Mucosa of descending colon (tissue), 3 donors: ENCODE results near the gene HTT. TPM values are rescaled to one million over a fixed set of nuclear protein-coding genes. Genes with fewer than 3 reads are reported as not detected.

Experiments used
- ATAC-seq: fragments of 200-7000 bp; cut with Tn5 transposase; one replicate; pipeline ENCODE4 v1.9.1; 2020; ENCODE audit warnings: mild to moderate bottlenecking, moderate library complexity
- DNase-seq, 3 donors: peaks; one replicate each; pipeline ENCODE4 v3.0.0-alpha.2; 2020
- H3K36me3 ChIP-seq: fragments of 200-600 bp; one replicate; pipeline ENCODE4 v1.8.0; 2021; ENCODE audit warnings: low read depth, mild to moderate bottlenecking
- H3K4me1 ChIP-seq: fragments of 200-600 bp; one replicate; pipeline ENCODE4 v1.8.0; 2021; ENCODE audit warnings: low read depth, mild to moderate bottlenecking
- H3K4me3 ChIP-seq: fragments of 200-600 bp; one replicate; pipeline ENCODE4 v1.8.0; 2021; ENCODE audit warnings: mild to moderate bottlenecking
- H3K9me3 ChIP-seq: fragments of 200-600 bp; one replicate; pipeline ENCODE4 v1.8.0; 2021; ENCODE audit warnings: mild to moderate bottlenecking
- intact Hi-C, 2 donors: fragments of 100-400 bp; cut with DNase I in 1 of 2; cut with micrococcal nuclease in 1 of 2; formaldehyde crosslinking; loops; one replicate each; pipeline versions ENCODE4 v1.11.0 to v1.11.1; 2022; cut with DNase I, micrococcal nuclease
- total RNA-seq, 3 donors: library from RNA; stranded (reverse); fragmentation: NEBNext Ultra II Directional in 2 of 3; extraction: Animal tissue kit (Norgen Biotek cat#: 25700) in 2 of 3; gene quantifications; one replicate each; pipeline versions ENCODE4 v1.2.1 to v1.2.4, GENCODE V29; 2021 to 2023
- TF ChIP-seq, protein P1 (sequence below): fragments of 200-600 bp; IDR thresholded peaks from one replicate; pipeline ENCODE4 v1.8.0; 2022; ENCODE audit warnings: antibody characterized with exemption, mild to moderate bottlenecking
- donor health status: DM: no; HTN: no; CAD: no; lungs with moderate emphysema.
- donor health status: DM: no; HTN: no; CAD: no.
- donor health status: DM: no; HTN: yes; CAD: no.

The HTT gene
- total RNA-seq, 3 donors from 2014 or later: 51.3 to 71.8 (median 67.5) TPM

DNA sequence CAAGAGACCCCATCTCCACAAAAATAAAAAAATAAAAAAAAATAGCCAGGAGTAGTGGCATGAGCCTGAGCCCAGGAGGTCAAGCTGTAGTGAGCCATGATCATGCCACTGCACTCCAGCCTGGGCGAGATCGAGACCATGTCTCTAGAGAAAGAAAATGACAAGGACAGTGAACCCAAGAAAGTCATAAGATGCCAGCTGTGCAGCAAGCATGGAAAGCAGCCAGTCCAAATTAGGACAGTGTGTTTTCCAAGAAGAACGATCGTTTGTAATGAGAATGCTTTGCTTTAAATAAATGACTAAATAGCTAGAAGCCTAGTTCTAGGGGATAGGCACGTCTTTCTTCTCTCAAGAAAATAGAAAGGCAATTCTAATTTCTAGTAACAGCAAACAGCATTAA, 116.1 kb downstream of the HTT start:
- no peaks in the 10 kb centered on the region for H3K9me3 ChIP-seq
- no peaks in the 10 kb centered on the region for H3K36me3 ChIP-seq
- no peaks in the 10 kb centered on the region for H3K4me1 ChIP-seq
- DNase-seq (no peak), ATAC-seq (no peak)
- intact Hi-C loops: no loop called here
- H3K4me3 ChIP-seq: no peak overlapping the region
- TF ChIP-seq, protein P1, sequence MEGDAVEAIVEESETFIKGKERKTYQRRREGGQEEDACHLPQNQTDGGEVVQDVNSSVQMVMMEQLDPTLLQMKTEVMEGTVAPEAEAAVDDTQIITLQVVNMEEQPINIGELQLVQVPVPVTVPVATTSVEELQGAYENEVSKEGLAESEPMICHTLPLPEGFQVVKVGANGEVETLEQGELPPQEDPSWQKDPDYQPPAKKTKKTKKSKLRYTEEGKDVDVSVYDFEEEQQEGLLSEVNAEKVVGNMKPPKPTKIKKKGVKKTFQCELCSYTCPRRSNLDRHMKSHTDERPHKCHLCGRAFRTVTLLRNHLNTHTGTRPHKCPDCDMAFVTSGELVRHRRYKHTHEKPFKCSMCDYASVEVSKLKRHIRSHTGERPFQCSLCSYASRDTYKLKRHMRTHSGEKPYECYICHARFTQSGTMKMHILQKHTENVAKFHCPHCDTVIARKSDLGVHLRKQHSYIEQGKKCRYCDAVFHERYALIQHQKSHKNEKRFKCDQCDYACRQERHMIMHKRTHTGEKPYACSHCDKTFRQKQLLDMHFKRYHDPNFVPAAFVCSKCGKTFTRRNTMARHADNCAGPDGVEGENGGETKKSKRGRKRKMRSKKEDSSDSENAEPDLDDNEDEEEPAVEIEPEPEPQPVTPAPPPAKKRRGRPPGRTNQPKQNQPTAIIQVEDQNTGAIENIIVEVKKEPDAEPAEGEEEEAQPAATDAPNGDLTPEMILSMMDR: no peak

DNA sequence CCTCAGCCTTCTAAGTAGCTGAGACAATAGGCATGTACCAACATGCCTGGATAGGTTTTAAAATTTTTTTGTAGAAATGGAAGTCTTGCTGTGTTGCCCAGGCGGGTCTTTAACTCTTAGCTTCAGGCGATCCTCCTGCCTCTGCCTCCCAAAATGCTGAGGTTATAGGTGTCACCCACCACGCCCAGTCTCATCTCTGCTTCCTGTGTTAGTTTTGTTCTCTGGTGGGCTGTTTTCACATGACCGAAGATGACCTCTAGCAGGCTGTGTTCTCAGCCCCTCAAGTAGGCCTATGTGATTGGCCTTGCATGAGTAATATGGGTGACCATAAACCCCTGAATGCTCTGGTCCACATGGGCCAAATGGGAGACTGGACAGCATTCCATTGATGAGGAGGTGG, 117.7 kb downstream of the HTT start:
- H3K36me3 ChIP-seq: no peaks in the 10 kb centered on the region
- intact Hi-C loops: no loop called here
- no peak overlapping the region for H3K4me3 ChIP-seq
- ATAC-seq (no peak), DNase-seq (no peak)
- TF ChIP-seq, protein P1: no peak
- H3K9me3 ChIP-seq: no peaks in the 10 kb centered on the region
- no peaks in the 10 kb centered on the region for H3K4me1 ChIP-seq

DNA sequence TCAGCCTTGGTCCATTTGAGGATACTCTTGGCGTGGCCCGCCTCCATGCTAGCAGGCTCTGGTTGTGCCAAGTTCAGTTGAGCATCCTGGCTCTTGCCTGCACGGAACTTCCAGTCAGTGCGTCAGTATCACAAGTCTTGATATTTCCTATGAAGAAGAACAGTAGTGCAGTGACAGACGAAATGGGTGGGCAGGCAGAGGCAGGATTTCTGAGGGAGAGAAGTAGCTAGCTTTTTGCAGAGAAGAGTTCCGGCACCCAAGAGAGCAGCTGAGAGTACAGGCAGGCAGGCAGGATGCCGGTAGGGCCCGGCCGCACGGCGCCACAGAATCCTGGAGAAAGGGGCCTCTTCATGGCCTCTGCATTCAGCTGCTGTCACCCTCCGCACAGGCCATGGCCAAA, 118.3 kb downstream of the HTT start:
- ATAC-seq (no peak), DNase-seq (no peak)
- TF ChIP-seq, protein P1: no peak
- Histone ChIP-seq H3K9me3 (no peaks in the 10 kb centered on the region), H3K36me3 (no peaks in the 10 kb centered on the region), H3K4me3 (no peak overlapping the region), H3K4me1 (no peaks in the 10 kb centered on the region)
- intact Hi-C loops: no loop called here

DNA sequence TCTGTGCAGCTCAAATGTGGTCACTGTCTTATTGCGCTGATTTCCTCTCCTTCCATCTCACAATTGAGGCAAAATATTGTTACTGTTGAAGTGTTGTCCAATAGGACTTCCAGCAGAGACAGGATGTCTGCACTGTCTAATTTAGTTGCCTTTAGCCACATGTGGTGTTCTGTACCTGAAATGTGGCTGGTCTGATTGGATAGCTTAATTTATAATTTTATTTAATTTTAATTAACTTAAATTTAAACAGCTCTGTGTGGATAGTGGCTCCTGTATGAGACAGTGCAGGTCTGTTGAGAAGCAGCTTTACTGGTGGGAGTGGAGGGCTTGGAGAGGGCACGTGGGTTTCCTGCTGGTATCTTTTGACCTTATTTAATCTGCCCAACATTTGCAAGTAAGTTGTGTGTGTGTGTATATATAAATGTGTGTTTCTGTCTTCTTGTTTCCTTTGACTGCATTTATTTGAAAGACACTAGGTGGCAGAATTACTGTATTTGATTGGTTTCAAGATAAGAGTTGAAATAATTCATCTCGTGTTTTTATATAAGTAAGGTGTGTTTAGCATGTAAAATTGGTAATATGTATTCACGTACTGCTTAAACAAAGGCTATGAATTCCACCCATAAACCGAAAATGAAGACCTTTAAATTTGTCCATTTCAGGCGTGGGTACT, 119.2 kb downstream of the HTT start:
- no peaks in the 10 kb centered on the region for H3K36me3 ChIP-seq

DNA sequence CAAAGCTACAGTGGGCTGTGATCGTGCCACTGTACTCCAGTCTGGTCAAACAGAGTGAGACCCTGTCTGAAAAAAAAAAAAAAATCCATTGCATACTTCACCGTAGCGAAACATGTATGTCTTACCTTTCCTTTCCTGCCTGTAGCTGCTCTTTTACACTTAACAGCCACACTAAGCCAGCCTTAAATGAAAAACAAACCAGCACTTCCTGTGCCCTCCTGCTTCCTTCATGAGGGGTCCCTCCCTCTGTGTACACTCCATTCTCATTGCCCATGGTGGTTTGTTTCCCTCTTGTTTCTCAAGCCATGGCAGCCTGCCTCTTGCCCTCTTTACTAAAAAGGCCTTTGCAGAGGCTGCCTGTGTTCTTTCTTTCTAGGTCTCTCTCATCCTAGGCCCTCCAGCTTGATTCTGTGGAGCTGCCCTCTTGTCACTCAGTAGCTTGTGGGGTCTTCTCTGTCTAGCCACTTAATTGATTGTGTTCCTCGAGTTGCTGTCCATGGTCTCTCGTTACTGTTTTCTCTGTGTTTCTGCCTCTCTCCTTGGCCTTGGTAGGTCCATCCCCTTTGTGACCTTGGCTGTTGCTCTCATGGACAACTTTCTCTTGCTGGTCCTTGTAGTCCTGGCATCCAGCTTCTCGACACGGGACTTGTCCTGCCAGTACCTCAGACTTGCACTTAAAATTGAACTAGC, 122.3 kb downstream of the HTT start:
- no peak overlapping the region for H3K4me3 ChIP-seq
- peaks cover 5% of the 10 kb centered on the region for H3K36me3 ChIP-seq
- H3K4me1 ChIP-seq: no peaks in the 10 kb centered on the region
- no peak for DNase-seq
- no peaks in the 10 kb centered on the region for H3K9me3 ChIP-seq
- no peak for ATAC-seq
- intact Hi-C loops: no loop called here
- TF ChIP-seq, protein P1: no peak

More for the DNA sequence above, 119.2 kb downstream of the HTT start:
- Histone ChIP-seq H3K9me3 (no peaks in the 10 kb centered on the region), H3K4me3 (no peak overlapping the region), H3K4me1 (no peaks in the 10 kb centered on the region)
- DNase-seq: no peak
- intact Hi-C loops: no loop called here
- TF ChIP-seq, protein P1: no peak
- no peak for ATAC-seq
